Left lung (tissue), 10 donors: ENCODE measurements around the gene PTPRM. TPM values are rescaled to one million over a fixed set of nuclear protein-coding genes. Genes with fewer than 3 reads are reported as not detected.

ENCODE experiments used
- ATAC-seq: fragments of 200-7000 bp; cut with Tn5 transposase; one replicate; pipeline ENCODE4 v1.9.1; 2020; ENCODE audit warnings: moderate library complexity
- DNase-seq, 4 donors: peaks; one replicate each; pipeline ENCODE4 v3.0.0-alpha.2; 2013 to 2020
- H3K27ac ChIP-seq, 2 donors: fragments of 200-600 bp; sonication (generic) in 1 of 2; one replicate each; pipeline versions ENCODE4 v1.5.0 to v1.8.0; 2020 to 2021
- H3K27me3 ChIP-seq, 2 donors: fragments of 200-600 bp; sonication (generic) in 1 of 2; one replicate each; pipeline versions ENCODE4 v1.5.0 to v1.8.0; 2020 to 2021
- H3K36me3 ChIP-seq, 2 donors: fragments of 200-600 bp; sonication (generic) in 1 of 2; one replicate each; pipeline versions ENCODE4 v1.5.0 to v1.8.0; 2020 to 2021
- H3K4me1 ChIP-seq, 2 donors: fragments of 200-600 bp; one replicate each; pipeline ENCODE4 v1.8.0; 2021
- H3K4me3 ChIP-seq, 2 donors: fragments of 200-600 bp; sonication (generic) in 1 of 2; one replicate each; pipeline versions ENCODE4 v1.5.0 to v1.8.0; 2020 to 2021; ENCODE audit warnings: mild to moderate bottlenecking in 1 of 2
- H3K9me3 ChIP-seq, 2 donors: fragments of 200-600 bp; sonication (generic) in 1 of 2; one replicate each; pipeline versions ENCODE4 v1.5.0 to v1.8.0; 2020 to 2021
- intact Hi-C, 2 donors: fragments of 100-400 bp; cut with DNase I; formaldehyde crosslinking; loops; one replicate each; pipeline versions ENCODE4 v1.11.2 to v1.14.2; 2022
- polyA plus RNA-seq, 6 donors: library from polyadenylated mRNA; unstranded; fragments of 120-200 nt; gene quantifications; one replicate each; pipeline ENCODE4 v1.2.1, GENCODE V29; 2013; ENCODE audit not compliant: insufficient read length in 6 of 6
- total RNA-seq, 2 donors: library from RNA; stranded (reverse); fragmentation: NEBNext Ultra II Directional; extraction: Animal tissue kit (Norgen Biotek cat#: 25700); gene quantifications; one replicate each; pipeline ENCODE4 v1.2.1, GENCODE V29; 2021
- TF ChIP-seq, protein P1 (sequence below), 2 donors: fragments of 200-600 bp; sonication (generic) in 1 of 2; IDR thresholded peaks; one replicate each; pipeline versions ENCODE4 v1.5.0 to v1.8.0; 2021; ENCODE audit warnings: antibody characterized with exemption in 2 of 2
- donor health status: DM: no; HTN: yes; CAD: no.
- donor health status: DM: no; HTN: no; CAD: no.

Gene PTPRM
- total and polyA plus RNA-seq, 8 donors = 76.4 to 99.6 (median 90.1) TPM

DNA sequence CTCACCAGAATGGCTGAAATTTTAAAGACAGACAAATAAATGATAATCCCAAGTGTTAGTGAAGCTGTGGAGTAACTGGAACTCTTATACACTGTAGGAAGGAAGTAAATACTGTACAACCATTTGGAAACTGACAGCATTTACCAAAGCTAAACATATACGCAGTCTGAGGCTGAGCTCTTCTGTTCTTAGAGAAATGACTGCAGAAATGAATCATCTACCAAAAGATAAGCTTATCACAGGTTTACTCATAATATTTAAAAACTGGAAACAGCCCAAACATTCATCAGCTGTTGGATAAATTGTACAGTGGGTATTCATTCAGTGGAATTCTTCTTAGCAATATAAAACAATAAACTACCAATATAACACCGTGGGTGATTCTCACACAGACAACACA is 824.0 kb downstream of the PTPRM start:
- H3K4me1 ChIP-seq = no peaks in the 10 kb centered on the region
- H3K27ac ChIP-seq = no peak overlapping the region
- TF ChIP-seq, protein P1, sequence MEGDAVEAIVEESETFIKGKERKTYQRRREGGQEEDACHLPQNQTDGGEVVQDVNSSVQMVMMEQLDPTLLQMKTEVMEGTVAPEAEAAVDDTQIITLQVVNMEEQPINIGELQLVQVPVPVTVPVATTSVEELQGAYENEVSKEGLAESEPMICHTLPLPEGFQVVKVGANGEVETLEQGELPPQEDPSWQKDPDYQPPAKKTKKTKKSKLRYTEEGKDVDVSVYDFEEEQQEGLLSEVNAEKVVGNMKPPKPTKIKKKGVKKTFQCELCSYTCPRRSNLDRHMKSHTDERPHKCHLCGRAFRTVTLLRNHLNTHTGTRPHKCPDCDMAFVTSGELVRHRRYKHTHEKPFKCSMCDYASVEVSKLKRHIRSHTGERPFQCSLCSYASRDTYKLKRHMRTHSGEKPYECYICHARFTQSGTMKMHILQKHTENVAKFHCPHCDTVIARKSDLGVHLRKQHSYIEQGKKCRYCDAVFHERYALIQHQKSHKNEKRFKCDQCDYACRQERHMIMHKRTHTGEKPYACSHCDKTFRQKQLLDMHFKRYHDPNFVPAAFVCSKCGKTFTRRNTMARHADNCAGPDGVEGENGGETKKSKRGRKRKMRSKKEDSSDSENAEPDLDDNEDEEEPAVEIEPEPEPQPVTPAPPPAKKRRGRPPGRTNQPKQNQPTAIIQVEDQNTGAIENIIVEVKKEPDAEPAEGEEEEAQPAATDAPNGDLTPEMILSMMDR (IDR thresholded peaks at IDR 0.05) = no peak
- no peak overlapping the region for H3K4me3 ChIP-seq
- H3K27me3 ChIP-seq = no peaks in the 10 kb centered on the region
- no peak for ATAC-seq
- H3K36me3 ChIP-seq = peaks cover 0 to 57% of the 10 kb centered on the region in 2 donors
- no peak for DNase-seq
- intact Hi-C loops = no loop called here
- no peaks in the 10 kb centered on the region for H3K9me3 ChIP-seq

DNA sequence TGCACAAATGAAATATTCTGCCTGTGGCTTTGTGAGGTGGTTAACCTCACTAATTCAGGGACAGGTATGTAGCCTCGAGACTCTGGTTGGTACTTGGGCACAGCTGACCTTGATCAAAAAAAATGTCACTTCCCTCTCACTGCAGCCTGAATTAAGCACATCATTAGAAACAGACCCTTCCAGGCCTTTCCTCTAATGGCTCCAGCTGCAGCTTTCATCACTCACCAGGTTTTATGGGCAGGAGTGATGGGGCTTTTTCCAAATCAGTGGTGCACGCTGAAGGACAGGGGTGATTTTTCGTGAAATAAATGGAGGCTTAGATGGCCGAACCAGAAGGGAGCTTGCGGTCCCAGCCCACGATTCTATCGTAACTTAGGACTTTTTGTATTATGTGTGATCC is 829.1 kb downstream of the PTPRM start:
- no peak overlapping the region for H3K4me3 ChIP-seq
- H3K4me1 ChIP-seq = no peaks in the 10 kb centered on the region
- TF ChIP-seq, protein P1 (IDR thresholded peaks at IDR 0.05) = no peak
- ATAC-seq (no peak), DNase-seq (no peak)
- intact Hi-C loops = no loop called here
- H3K36me3 ChIP-seq = peaks cover 0 to 51% of the 10 kb centered on the region in 2 donors
- H3K27me3 ChIP-seq = no peaks in the 10 kb centered on the region
- no peaks in the 10 kb centered on the region for H3K9me3 ChIP-seq
- no peak overlapping the region for H3K27ac ChIP-seq

DNA sequence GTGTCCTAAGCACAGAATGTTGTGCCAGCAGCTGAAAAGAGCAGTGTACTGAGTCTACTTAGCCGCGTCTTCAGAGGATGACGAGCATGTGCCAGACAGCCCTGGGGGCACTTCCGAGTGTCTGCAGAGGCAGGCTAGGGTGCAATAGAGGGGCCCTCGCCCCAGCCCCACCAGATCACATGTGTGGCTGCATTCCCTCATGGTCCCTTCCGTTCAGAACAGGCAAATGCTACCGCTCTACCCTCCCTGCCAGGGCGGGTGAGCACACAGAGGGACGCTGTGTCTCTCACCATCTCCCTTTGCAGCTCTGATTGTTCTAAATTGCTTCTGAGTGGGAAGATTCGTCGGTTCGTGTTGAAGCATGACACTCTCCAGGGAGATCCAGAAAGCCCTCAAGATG is 829.9 kb downstream of the PTPRM start:
- H3K4me3 ChIP-seq = no peak overlapping the region
- H3K9me3 ChIP-seq = no peaks in the 10 kb centered on the region
- peaks cover 0 to 51% of the 10 kb centered on the region in 2 donors for H3K36me3 ChIP-seq
- H3K27ac ChIP-seq = no peak overlapping the region
- intact Hi-C loops = no loop called here
- ATAC-seq = no peak
- TF ChIP-seq, protein P1 (IDR thresholded peaks at IDR 0.05) = no peak
- no peak for DNase-seq
- no peaks in the 10 kb centered on the region for H3K4me1 ChIP-seq
- H3K27me3 ChIP-seq = no peaks in the 10 kb centered on the region

DNA sequence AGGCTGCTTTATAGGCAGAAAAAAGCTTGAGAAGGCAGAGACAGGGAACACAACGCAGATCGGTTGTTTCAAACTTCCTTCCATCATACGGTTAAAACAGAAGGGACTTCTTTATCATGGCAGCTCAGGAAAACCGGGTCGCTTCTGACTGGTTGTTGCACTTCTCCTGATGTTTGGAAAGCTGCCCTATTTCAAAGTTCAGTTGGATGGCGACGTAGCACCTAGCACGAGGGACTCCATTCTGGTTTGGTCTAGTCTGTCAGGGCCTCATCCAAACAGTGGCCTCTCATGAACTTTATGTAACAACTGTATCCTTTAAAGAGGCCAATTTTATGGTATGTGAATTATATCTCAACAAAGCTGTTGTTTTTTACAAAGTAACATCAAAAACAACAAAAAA is 832.0 kb downstream of the PTPRM start:
- ATAC-seq = no peak
- TF ChIP-seq, protein P1 (IDR thresholded peaks at IDR 0.05) = no peak
- intact Hi-C loops = no loop called here
- Histone ChIP-seq H3K27ac (no peak overlapping the region), H3K4me1 (no peaks in the 10 kb centered on the region), H3K9me3 (no peaks in the 10 kb centered on the region), H3K4me3 (no peak overlapping the region), H3K36me3 (peaks cover 0 to 48% of the 10 kb centered on the region in 2 donors), H3K27me3 (no peaks in the 10 kb centered on the region)
- DNase-seq = no peak

DNA sequence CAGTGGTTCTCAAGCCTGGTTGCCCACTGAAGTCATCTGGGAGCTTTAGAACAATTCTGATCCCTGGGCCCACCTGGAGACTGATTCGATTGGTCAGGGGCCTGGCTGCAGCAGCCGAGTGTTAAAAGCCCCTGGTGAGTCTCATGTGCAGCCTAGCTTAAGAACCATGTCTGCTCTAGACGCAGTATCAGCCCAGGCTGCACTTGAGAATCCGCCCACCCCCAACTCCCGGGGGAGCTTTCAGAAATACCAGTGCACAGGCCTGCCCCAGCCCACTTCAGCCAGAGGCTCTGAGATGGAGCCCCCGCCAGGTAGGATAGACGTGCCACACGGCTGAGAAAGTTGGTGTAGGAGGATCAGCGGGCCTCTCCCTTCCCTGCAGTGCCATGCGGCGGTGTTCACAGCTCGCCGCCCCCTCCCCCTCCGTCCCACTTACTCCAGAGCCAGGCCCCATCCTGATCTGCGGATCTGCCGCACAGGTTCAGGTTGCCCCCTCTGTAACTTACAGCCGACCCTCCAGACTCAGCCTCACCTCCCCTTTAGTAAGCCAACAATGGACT is 833.2 kb downstream of the PTPRM start:
- TF ChIP-seq, protein P1 (IDR thresholded peaks at IDR 0.05) = no peak
- Histone ChIP-seq H3K27me3 (no peaks in the 10 kb centered on the region), H3K4me3 (no peak overlapping the region), H3K4me1 (no peaks in the 10 kb centered on the region), H3K36me3 (peaks cover 0 to 37% of the 10 kb centered on the region in 2 donors), H3K9me3 (no peaks in the 10 kb centered on the region), H3K27ac (no peak overlapping the region)
- DNase-seq = no peak
- no peak for ATAC-seq
- intact Hi-C loops = no loop called here
